NB4 (cell line): ENCODE results near the gene KASH5.

ENCODE experiments used
- MAX ChIP-seq: IDR thresholded peaks from 2 replicates; pipeline ENCODE4 v1.6.1; 2011; ENCODE audit warnings: low read depth, low read length
- MYC ChIP-seq: IDR thresholded peaks from 2 replicates; pipeline ENCODE4 v1.6.1; 2011; ENCODE audit warnings: low read depth, low read length
- POLR2A ChIP-seq: IDR thresholded peaks from 2 replicates; pipeline ENCODE4 v1.6.1; 2011; ENCODE audit warnings: mild to moderate bottlenecking; ENCODE audit not compliant: insufficient read length; ENCODE audit errors: extremely low read depth
- TF ChIP-seq, protein P1 (sequence below): IDR thresholded peaks from one replicate; pipeline ENCODE4 v1.5.1; 2012; ENCODE audit warnings: low read depth, low read length

DNA sequence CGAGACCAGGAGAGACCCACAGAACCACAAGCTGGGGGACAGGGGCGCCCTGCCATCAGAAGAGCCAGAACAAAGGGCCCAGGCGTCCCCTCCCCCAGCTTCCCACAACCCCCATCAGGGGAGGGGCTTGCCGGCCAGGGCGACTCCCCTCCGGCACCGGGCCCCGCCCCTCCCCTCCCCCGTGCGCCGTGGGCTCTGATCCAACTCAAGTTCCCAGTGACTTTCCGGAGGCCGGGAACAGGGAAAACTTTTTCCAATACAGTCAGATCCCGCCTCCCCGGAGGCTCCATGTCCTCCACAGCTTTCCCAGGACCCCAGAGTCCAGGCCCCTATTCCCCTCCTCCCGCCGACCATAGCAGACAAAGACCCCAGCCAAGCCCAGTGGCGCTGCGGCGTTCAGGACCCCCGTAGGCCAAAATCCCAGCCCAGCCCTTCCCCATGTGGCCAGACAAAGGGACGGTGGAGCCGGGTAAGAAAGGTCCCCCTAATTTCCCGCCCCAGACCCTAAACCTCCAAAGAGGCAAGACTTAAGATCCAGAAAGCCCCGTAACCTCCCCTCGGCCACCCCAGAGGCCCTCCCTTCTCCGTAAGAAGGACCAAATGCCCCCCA lies 26.5 kb upstream of the KASH5 start:
- TF ChIP-seq POLR2A (no peak), MAX (no peak), MYC (no peak)
- TF ChIP-seq, protein P1, sequence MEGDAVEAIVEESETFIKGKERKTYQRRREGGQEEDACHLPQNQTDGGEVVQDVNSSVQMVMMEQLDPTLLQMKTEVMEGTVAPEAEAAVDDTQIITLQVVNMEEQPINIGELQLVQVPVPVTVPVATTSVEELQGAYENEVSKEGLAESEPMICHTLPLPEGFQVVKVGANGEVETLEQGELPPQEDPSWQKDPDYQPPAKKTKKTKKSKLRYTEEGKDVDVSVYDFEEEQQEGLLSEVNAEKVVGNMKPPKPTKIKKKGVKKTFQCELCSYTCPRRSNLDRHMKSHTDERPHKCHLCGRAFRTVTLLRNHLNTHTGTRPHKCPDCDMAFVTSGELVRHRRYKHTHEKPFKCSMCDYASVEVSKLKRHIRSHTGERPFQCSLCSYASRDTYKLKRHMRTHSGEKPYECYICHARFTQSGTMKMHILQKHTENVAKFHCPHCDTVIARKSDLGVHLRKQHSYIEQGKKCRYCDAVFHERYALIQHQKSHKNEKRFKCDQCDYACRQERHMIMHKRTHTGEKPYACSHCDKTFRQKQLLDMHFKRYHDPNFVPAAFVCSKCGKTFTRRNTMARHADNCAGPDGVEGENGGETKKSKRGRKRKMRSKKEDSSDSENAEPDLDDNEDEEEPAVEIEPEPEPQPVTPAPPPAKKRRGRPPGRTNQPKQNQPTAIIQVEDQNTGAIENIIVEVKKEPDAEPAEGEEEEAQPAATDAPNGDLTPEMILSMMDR, result no peak
